ENCODE data around the gene DPH3. TPM values are rescaled to one million over a fixed set of nuclear protein-coding genes. Genes with fewer than 3 reads are reported as not detected.

The DPH3 gene
- total RNA-seq, 2 experiments from 2014 or later, result 18.2 to 19.9 TPM

GRCh38 chr3:16290007-16290826 lies 25.5 kb upstream of the DPH3 start:
- DNase-seq, result peak; percentile 81
- Mint-ChIP-seq H3K27me3 (no peaks in the 10 kb centered on the region), H3K4me1 (ENCODE audit: low read depth) (peaks cover 76% of the 10 kb centered on the region), H3K36me3 (ENCODE audit: low read depth) (peaks cover 77% of the 10 kb centered on the region), H3K4me3 (peak overlapping the region; percentile 93), H3K27ac (peak overlapping the region; percentile 98), H3K9me3 (peaks cover 13% of the 10 kb centered on the region)
- POLR2A ChIA-PET, result interaction anchor here (0.7 to 9.2 kb wide), 7 partner anchors 13 to 30 kb away, joined by 4 to 86 read pairs (median 11); partner anchors contain the start of genes DPH3 and OXNAD1
- ATAC-seq, result peak; percentile 12
- peak; percentile 93 for TF ChIP-seq CTCF (IDR thresholded peaks at IDR 0.05)
- intact Hi-C loops (cut with micrococcal nuclease), result loop anchor here (1.0 to 2.0 kb wide), 3 partner anchors 21 to 260 kb away; no protein-coding TSS in a partner anchor
- CTCF ChIA-PET, result interaction anchor here (0.9 to 9.8 kb wide), 32 partner anchors 8 to 310 kb away, joined by 3 to 274 read pairs (median 5); partner anchors contain the start of genes DPH3, OXNAD1 and RFTN1

GRCh38 chr3:16289144-16289889 lies 24.6 kb upstream of the DPH3 start:
- Mint-ChIP-seq H3K9me3 (peaks cover 13% of the 10 kb centered on the region), H3K4me3 (peak overlapping the region; percentile 93), H3K27me3 (no peaks in the 10 kb centered on the region), H3K36me3 (ENCODE audit: low read depth) (peaks cover 82% of the 10 kb centered on the region), H3K27ac (peak overlapping the region; percentile 98), H3K4me1 (ENCODE audit: low read depth) (peaks cover 78% of the 10 kb centered on the region)
- ChIA-PET POLR2A (interaction anchor here (0.7 to 9.2 kb wide), 10 partner anchors 14 to 255 kb away, joined by 3 to 86 read pairs (median 6); partner anchors contain the start of genes DPH3 and OXNAD1), CTCF (interaction anchor here (1.4 to 9.8 kb wide), 9 partner anchors 15 to 262 kb away, joined by 4 to 274 read pairs (median 12); partner anchors contain the start of genes DPH3 and OXNAD1)
- TF ChIP-seq CTCF (IDR thresholded peaks at IDR 0.05), result no peak
- no peak for DNase-seq
- ATAC-seq, result no peak
- intact Hi-C loops (cut with micrococcal nuclease), result loop anchor here (5.0 kb wide), 2 partner anchors 93 to 223 kb away; partner anchors contain the start of gene RFTN1

GRCh38 chr3:16288664-16289063 lies 23.9 kb upstream of the DPH3 start:
- no peak for TF ChIP-seq CTCF (IDR thresholded peaks at IDR 0.05)
- ChIA-PET CTCF (interaction anchor here (0.7 to 9.8 kb wide), 12 partner anchors 10 to 309 kb away, joined by 3 to 274 read pairs (median 7); partner anchors contain the start of genes DPH3 and OXNAD1), POLR2A (interaction anchor here (0.6 to 9.2 kb wide), 12 partner anchors 14 to 255 kb away, joined by 3 to 86 read pairs (median 5); partner anchors contain the start of genes DPH3 and OXNAD1)
- peaks cover 10% of the 10 kb centered on the region for H3K9me3 Mint-ChIP-seq
- H3K4me3 Mint-ChIP-seq, result peak overlapping the region; percentile 93
- no peak for DNase-seq
- peaks cover 78% of the 10 kb centered on the region for H3K4me1 Mint-ChIP-seq (ENCODE audit: low read depth)
- H3K36me3 Mint-ChIP-seq (ENCODE audit: low read depth), result peaks cover 82% of the 10 kb centered on the region
- no peaks in the 10 kb centered on the region for H3K27me3 Mint-ChIP-seq
- H3K27ac Mint-ChIP-seq, result peak overlapping the region; percentile 98
- no peak for ATAC-seq
- intact Hi-C loops (cut with micrococcal nuclease), result loop anchor here (5.0 kb wide), 2 partner anchors 94 to 224 kb away; partner anchors contain the start of gene RFTN1

GRCh38 chr3:16286751-16287543 lies 22.2 kb upstream of the DPH3 start:
- H3K4me1 Mint-ChIP-seq (ENCODE audit: low read depth), result peaks cover 69% of the 10 kb centered on the region
- intact Hi-C loops (cut with micrococcal nuclease), result loop anchor here (5.0 kb wide), 2 partner anchors 95 to 225 kb away; partner anchors contain the start of gene RFTN1
- H3K4me3 Mint-ChIP-seq, result peak overlapping the region; percentile 93
- no peak for DNase-seq
- H3K36me3 Mint-ChIP-seq (ENCODE audit: low read depth), result peaks cover 83% of the 10 kb centered on the region
- H3K27ac Mint-ChIP-seq, result peak overlapping the region; percentile 98
- no peaks in the 10 kb centered on the region for H3K27me3 Mint-ChIP-seq
- ChIA-PET POLR2A (interaction anchor here (0.7 to 4.4 kb wide), 11 partner anchors 8 to 226 kb away, joined by 3 to 18 read pairs (median 5); partner anchors contain the start of genes DPH3 and RFTN1), CTCF (interaction anchor here (0.9 to 11.5 kb wide), 9 partner anchors 9 to 263 kb away, joined by 4 to 138 read pairs (median 9); partner anchors contain the start of genes DPH3 and OXNAD1)
- no peak for TF ChIP-seq CTCF (IDR thresholded peaks at IDR 0.05)
- no peaks in the 10 kb centered on the region for H3K9me3 Mint-ChIP-seq
- no peak for ATAC-seq

Data from activated CD8-positive, alpha-beta T cell treated with anti-CD3 and anti-CD28 coated beads for 36 hours (primary cell).